ENCODE data around the gene IZUMO4. TPM values are rescaled to one million over a fixed set of nuclear protein-coding genes. Genes with fewer than 3 reads are reported as not detected.
"Not testable (repeated sequence)": the region's sequence is repeated elsewhere in the genome, so short reads cannot be mapped to it uniquely, and the experiment has no call there.

The IZUMO4 gene
- total RNA-seq, 1 experiment from 2014 or later, result 2.7 TPM

DNA sequence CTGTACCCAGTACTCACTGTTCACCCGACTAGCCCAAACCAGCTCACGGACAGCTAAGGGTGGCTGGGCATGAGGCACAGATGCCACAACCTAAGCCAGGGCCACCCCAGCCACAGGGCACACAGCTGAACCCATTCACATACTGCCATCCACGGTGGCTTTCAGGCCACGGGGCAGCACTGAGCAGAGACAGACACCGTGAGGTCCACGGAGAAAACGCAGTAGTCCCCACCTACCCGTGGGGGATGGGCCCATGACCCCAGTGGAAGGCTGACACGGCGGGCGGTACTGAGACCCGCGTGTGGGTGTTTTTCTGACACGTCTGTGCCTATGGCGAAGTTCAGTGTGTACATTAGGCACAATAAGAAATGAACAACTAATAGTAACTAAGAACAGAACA is 25.5 kb downstream of the IZUMO4 start:
- no peak for DNase-seq (ENCODE audit: low spot score)

GRCh38 chr19:2122982-2123381 is 26.3 kb downstream of the IZUMO4 start:
- DNase-seq (ENCODE audit: low spot score), result no peak

GRCh38 chr19:2123682-2124387 is 27.1 kb downstream of the IZUMO4 start:
- DNase-seq (ENCODE audit: low spot score), result no peak

- no peak for DNase-seq (ENCODE audit: low spot score)
Observed at GRCh38 chr19:2126879-2127518, 30.3 kb downstream of the IZUMO4 start.

DNA sequence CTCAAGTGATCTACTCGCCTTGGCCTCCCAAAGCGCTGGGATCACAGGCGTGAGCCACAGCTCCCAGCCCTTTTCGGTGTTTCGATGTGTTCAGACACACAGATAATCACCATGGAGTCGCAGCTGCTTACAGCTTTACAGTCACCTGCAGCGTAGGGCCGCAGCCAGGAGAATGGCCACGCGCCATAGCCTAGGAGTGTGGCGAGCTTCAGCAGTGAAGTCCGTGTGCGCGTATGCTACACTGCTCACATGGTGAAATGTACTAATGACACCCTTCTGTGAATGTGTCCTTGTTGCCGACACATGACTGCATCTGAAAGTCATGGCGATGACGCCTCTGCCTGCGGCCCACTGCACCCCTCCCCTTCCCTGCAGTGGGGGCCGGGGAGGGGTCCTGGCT is 31.0 kb downstream of the IZUMO4 start:
- DNase-seq (ENCODE audit: low spot score), result no peak

DNA sequence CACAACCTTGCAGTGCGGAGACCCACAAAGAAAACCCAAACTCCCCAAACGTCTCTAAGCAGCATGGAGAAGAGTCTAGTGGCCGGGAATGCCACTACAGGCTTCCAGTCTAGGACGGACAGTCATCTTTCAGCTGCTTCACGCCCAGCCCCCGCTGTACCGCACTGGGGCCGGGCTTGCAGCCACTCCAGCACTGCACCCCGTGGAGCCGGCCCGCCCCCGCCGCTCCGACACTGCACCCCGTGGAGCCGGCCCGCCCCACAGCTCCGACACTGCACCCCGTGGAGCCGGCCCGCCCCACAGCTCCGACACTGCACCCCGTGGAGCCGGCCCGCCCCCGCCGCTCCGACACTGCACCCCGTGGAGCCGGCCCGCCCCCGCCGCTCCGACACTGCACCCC is 31.5 kb downstream of the IZUMO4 start:
- not testable (repeated sequence) for DNase-seq (ENCODE audit: low spot score)

GRCh38 chr19:2129022-2129421 is 32.3 kb downstream of the IZUMO4 start:
- DNase-seq (ENCODE audit: low spot score), result no peak

DNA sequence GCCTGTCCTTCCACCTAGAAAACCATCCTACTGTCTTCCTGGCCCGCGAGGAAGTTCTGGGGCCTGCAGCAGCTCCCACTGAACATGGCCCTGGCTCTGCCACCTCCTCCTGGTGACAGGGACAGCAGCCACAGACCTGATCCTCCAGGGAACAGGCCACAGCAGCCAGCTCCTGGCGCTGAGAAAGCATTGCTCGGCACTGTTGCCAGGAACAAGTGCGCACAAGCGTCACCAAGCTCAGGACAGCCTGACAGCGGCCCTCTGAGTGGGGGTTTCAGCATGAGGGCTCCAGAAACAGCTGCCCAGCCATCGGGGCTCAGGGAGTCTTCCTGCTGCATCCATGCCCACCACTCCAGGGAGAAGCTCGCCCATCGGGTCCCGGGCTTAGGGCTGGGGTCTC is 32.8 kb downstream of the IZUMO4 start:
- no peak for DNase-seq (ENCODE audit: low spot score)

DNA sequence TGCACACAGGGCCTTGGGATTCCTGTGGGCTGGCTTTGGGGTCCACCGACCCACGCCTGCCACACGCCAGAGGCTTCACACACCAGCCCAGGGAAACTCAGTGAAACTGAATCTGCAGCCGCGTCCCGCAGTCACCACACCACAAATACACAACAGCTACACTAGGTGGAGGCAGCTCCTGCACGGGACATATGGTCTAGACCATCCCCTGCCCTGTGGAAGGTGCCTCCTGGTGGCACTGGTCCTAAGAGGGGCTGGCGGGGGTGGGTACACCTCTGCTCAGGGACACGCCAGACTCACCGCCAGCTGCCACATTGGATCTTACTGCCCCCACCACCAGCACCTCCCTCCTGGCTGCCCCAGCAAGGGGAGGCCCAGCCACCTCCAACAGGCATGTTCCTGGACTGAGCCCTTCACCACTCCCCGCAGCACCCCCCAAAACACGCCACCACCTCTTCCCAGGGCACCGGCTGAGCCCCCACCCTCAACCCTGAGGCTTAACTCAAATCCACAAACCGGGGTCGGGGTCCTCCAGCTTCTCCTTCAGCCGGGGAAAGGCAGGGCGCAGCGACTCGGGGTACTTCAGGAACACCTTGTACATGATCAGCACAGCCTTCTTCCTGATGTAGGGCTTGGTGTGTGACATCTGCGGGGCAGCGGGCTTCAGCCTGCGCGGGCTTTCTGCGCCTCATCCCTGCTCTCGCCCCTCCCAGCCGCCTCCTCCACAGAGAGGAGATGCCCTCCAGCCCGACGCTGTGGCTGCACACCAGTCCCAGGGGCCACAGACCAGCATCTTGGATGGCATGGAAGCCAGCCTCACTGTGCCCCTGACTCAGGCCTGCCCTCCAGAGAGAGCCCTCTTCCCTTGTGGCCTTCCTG is 33.4 kb downstream of the IZUMO4 start:
- no peak for DNase-seq (ENCODE audit: low spot score)

DNA sequence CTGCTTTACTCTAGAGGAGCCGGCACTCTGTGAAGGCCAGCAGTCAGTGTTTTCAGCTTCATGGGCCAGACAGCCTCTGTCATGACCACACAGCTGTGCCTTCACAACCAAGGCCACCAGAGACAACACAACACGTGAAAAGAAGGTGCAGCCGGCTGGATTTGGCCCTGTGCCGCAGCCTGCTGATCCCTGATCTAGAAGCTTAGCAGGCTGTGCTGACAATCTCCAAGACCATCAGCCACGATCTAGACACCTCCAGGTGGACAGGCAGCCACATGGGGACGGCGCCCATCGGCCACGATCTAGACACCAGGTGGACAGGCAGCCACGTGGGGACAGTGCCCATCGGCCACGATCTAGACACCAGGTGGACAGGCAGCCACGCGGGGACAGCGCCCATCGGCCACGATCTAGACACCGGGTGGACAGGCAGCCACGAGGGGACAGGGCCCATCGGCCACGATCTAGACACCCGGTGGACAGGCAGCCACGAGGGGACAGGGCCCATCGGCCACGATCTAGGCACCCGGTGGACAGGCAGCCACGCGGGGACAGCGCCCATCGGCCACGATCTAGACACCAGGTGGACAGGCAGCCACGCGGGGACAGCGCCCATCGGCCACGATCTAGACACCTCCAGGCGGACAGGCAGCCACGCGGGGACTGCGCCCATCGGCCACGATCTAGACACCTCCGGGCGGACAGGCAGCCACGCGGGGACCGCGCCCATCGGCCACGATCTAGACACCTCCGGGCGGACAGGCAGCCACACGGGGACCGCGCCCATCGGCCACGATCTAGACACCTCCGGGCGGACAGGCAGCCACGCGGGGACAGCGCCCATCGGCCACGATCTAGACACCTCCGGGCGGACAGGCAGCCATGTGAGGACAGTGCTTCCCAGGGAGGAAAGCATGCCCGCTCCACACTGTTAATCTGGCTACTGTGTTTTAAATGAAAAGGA is 34.6 kb downstream of the IZUMO4 start:
- DNase-seq (ENCODE audit: low spot score), result not testable (repeated sequence)

DNA sequence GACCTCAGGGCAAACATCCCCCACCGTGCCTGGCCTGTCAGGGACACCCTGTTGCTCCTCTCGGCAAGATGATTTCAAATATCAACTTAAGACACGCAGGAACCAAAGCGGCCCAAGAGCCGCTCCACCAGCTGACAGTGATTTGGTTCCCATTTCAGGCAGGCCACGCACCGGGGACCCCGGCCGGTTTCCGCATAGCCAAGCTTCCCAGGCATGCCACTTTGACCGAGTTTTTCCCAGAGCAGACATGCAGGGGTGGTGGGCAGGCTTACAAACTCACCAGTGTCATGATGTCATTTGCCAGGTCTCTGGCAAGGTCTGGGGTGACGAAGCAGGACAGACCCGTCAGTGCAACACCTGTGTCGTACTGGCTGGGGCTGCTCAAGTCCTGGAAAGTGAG is 35.5 kb downstream of the IZUMO4 start:
- DNase-seq (ENCODE audit: low spot score), result no peak

DNA sequence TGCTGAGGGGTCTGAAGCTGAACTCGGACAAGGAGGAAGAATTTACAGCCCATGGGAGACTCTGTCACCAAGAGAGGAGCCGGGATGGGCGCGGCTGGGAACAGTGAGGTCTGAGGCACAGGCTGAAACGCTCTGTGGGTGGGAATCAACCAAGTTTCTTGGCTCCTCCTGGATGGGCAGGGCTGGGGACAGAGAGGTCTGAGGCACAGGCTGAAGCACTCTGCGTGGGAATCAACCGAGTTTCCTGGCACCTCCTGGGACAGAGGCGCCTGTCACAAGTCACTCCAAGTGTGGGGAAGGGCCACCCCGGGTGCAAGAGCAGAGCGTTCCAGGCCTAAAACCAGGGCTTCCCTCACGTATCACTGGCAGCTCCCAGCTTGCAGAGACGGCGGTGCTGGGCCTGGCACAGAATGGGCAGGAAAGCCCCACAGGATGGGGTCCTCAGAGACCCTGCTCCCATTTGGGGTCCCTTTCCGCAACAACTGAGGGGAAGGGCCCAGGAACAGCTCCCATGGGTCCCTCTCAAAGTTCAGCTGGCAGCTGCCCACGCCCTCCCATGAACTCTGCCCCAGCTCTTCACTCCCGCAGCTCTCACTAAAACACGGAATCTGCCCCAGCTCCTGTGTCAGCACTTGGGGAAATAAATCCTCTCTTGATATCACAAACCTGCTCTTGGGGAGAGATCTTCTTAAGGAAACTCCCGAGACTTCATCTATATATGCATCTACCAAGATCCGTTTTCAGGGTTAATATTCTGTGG is 36.2 kb downstream of the IZUMO4 start:
- DNase-seq (ENCODE audit: low spot score), result no peak

GRCh38 chr19:2135474-2136402 is 39.0 kb downstream of the IZUMO4 start:
- no peak for DNase-seq (ENCODE audit: low spot score)

DNA sequence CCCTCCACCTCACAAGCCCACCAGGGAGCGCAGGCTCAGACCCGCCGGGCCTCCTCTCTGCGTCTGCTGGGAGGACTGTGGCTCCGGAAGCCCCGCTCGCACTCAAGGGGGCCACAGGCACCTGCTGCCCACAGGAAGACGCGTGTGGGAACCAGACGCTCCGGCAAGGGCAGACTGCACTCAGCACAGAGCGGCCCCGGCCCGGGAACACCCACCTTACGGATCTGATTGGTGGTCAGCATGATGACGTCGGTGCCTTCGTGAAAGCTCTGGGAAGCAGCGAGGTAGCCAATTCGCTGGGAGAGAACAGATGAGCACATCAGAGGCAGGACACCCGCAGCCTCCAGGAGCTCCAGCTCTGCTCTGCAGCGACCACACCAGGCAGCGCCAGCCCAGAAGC is 40.1 kb downstream of the IZUMO4 start:
- DNase-seq (ENCODE audit: low spot score), result no peak

GRCh38 chr19:2138061-2138728 is 41.5 kb downstream of the IZUMO4 start:
- DNase-seq (ENCODE audit: low spot score), result no peak

- no peak for DNase-seq (ENCODE audit: low spot score)
Observed at GRCh38 chr19:2139385-2140137, 42.8 kb downstream of the IZUMO4 start.

GRCh38 chr19:2140138-2140569 is 43.4 kb downstream of the IZUMO4 start:
- DNase-seq (ENCODE audit: low spot score), result no peak
